GM19099 (cell line): ENCODE results near the gene INAVA.

ENCODE experiments used
- POLR2A ChIP-seq: IDR thresholded peaks from 3 replicates; pipeline ENCODE4 v1.6.1; 2011; ENCODE audit warnings: low read depth; ENCODE audit not compliant: insufficient read length; ENCODE audit errors: extremely low read depth

INAVA gene

DNA sequence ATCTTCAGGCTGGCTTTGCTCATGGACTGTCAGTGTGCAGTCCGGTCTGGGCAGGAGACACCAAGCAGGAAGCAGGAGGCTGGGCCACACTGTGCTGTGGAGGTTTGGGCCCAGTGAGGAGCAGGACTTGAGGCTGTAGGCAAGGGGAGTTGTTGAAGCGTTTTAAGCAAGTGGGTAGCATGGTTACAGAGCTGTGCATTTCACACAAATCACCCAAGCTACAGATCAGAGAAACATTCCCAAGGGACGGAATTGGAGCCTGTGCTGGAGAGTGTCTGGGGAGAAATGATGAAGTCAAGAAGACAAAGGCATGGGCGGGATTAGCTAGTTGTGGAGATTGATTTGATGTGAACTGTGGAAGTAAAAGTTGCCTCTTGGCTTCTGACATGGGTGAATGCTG is 67.9 kb downstream of the INAVA start:
- TF ChIP-seq POLR2A = no peak

DNA sequence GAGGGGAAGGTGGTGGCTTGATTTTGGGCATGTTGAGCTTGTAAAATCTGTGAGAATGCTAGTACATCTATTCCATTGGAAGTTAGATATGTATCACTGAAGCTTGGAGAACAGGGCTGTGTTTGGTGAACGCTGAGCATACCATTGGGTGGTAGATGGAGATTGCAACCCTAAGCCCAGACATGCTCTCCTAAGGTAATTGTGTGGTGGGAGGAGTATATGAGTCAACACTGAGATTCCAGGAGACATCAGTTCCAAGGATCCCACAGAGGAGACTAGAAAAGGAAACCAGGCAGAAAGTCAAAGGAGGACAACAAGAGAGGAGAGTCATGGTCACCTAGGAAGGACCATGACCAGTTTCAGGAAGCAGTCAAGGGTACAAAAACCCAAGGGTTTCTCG is 68.4 kb downstream of the INAVA start:
- no peak for TF ChIP-seq POLR2A
